GM19324 (cell line): Measurements from ENCODE around the gene ELF3.
"Not testable (repeated sequence)": the region's sequence is repeated elsewhere in the genome, so short reads cannot be mapped to it uniquely, and the experiment has no call there.

Experiments used
- ATAC-seq: cut with Tn5 transposase; IDR thresholded peaks from one replicate; pipeline ENCODE4 v1.9.1; 2021; ENCODE audit warnings: mild to moderate bottlenecking, moderate library complexity; ENCODE audit not compliant: unreplicated experiment, low FRiP score

Gene ELF3

GRCh38 chr1:202063093-202063492 is 52.7 kb downstream of the ELF3 start:
- no peak for ATAC-seq

- ATAC-seq, result not testable (repeated sequence)
Observed at GRCh38 chr1:202064889-202065312, 54.5 kb downstream of the ELF3 start.
